NCI-H345 treated with DMSO at 0.1 percent for 48 hours (cell line): Measurements from ENCODE around the gene ZNF549.
"Not testable (repeated sequence)": the region's sequence is repeated elsewhere in the genome, so short reads cannot be mapped to it uniquely, and the experiment has no call there.

Source experiments
- DNase-seq: peaks from one replicate; lab custom pipeline; 2025; ENCODE audit not compliant: unreplicated experiment; lab: John Stamatoyannopoulos, UW

Gene ZNF549

DNA sequence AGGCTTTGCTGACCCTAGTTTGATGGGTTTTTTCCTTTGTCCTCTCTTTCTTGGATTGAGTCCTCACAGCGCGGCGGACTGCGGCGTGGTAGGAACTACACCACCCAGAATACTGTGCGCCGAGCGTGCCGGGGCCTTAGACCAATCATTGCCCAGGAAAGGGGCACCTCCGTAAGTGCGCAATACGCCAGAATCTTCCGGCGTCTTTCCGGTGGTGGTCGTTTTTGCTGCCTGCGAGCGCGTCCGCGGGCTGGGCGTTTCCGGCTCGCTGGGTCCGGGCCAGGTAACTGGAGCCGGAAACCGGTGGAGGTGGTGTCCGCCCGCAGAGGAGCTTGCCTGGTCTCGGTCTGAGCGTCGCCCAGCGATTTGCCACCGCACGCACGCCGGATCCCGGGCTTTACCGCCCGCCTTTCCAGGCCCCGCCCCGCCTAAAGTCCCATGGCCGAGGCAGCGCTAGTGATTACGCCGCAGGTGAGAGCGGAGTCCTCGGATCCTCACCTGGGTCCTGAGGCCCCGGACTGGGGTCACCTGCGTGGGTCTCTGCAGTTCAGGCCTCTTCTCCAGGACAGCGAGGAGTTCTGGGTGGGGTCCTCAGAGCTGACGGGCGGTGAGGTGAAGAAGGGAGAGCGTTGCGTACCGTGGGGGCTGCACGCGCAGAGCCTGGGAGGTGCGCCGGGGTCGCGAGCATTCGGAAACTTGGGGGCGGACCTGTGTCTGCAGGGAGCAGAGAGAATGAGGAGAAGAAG, at the start of gene ZNF549:
TSS of gene ZNF549 (plus strand) at position 221 of the 746 bp plus-strand sequence. CDS start at position 439, 218 bp downstream.
- peak; percentile 80 for DNase-seq

DNA sequence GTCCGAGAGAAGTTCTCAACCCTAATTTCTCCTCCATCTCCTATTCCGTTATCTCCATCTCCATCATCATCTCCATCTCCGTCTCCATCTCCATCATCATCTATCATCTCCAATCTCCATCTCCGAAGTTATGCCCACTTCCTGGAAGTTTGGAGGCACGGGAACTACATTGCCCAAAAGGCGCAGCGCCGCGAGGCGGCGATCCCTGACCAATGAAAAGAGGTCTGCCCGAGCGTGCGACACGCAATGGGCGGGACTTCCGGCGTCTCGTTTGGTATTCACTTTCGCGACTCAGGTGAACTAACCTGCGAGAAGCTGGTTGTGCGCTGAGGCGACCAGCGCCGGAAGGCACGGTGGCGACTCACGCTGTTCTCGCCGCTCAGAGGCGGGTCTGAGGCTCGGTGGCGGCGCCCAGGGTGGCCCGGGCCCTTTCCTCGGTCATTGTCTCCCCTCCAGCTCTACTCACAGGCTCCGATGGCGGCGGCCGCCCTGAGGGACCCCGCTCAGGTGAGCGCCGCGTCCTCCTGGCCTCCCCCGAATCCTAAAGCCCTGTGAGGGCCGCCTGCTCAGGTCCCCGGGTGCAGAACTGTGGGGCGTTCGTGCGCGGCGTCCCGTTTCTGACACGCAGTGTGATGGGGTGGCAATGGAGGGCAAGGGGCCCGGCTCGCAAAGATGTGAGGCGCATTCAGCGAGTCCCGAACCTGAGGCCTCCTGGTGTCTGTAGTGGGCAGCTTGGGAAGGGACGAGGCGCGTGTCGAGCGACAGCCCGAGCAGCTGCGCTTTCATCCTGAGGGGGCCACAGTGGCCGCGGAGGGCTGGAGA, 39.5 kb upstream of the ZNF549 start, which contains the start of gene ZNF419:
TSS of gene ZNF419 (plus strand) at position 274 of the 822 bp plus-strand sequence. CDS start at position 475, 201 bp downstream.
- DNase-seq = peak; percentile 68

- DNase-seq = not testable (repeated sequence)
Measured at GRCh38 chr19:57488299-57488644, 38.9 kb upstream of the ZNF549 start.

DNA sequence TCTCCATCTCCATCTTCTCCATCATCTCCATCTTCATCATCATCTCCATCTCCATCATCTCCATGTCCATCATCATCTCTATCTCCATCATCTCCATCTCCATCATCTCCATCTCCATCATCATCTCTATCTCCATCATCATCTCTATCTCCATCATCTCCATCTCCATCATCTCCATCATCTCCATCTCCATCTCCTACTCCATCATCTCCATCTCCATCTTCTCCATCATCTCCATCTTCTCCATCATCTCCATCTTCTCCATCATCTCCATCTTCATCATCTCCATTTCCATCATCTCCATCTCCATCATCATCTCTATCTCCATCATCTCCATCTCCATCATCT, 27.9 kb upstream of the ZNF549 start:
- DNase-seq = not testable (repeated sequence)

GRCh38 chr19:57499680-57500395, 27.3 kb upstream of the ZNF549 start, which contains the start of gene ZNF773:
Gene ZNF773 (plus strand): TSS chr19:57499938. CDS start chr19:57500081, 143 bp downstream.
- peak; percentile 71 for DNase-seq

DNA sequence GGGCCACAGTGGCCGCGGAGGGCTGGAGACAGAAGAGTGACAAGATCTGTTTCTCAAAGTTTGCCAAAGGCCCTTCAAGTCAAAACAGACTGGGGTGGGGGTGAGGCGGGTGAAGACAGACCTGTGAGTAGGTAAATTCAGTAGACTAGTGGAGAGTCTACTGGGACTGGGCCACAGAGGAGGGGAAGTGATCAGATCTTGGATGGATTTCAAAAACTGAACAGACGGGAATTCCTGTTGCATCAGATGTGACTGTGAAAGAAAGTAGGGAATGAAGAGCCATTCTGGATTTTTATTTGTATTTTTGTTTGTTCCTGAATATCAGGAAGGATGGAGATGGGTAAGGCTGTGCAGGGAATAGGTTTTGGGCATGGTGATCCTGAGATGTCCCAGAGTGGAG, 26.8 kb upstream of the ZNF549 start:
- DNase-seq = not testable (repeated sequence)

GRCh38 chr19:57506163-57506562, 21.0 kb upstream of the ZNF549 start:
- peak; percentile 3 for DNase-seq

DNA sequence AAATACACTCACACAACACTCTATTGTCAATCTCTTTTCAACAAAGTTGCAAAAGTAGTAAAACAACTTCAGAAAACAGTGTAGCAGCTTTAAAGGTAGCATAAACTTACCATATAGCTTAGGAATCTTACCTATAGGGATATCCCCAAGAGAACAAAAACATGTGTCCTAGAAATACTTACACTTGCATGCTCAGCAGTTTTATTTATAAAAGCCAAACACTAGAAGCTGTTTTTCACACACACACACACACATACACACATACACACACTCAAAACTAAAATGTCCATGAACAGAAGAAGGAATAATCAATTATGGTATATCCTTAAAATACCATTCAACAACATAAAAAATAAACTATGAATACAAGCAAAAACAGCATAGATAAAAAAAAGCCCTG, 15.7 kb upstream of the ZNF549 start:
- no peak for DNase-seq

DNA sequence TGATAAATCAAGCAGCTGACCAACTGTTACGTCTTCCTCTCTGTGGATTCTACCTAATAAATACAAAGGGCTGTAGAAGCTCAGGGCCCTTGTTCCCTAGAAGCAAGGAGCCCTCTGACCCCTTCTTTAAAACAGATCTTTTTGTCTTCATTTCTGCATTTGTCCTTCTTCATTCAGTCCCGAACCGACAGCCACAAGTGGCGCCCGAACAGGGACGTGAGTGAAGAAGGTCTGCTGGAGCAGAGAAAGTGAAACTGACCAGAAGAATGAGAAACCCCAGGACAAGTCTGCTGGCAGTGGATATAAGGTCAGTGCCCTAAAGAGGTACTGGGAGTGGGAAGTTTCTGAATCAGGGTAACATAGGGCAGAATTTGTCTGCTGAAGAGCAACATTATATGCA, 14.3 kb upstream of the ZNF549 start:
- DNase-seq = no peak

DNA sequence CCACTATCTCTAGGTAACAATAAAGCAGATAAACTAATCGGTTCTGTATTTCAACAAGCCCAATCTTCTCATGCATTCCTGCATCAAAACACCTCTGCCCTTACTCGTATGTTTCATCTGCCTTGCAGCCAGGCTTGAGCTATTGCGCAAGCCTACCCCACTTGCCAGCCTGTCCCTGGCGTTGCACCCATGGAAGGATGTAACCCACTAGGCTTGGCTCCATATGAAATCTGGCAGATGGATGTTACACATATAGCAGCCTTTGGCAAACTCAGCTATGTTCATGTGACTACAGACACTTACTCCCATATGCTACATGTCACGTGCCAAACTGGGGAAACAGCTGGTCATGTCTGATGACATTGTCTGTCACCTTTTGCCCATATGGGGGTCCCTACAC, 11.9 kb upstream of the ZNF549 start:
- no peak for DNase-seq

GRCh38 chr19:57518021-57518420, 9.1 kb upstream of the ZNF549 start:
- not testable (repeated sequence) for DNase-seq

GRCh38 chr19:57537953-57538547, 10.9 kb downstream of the ZNF549 start:
- no peak for DNase-seq

DNA sequence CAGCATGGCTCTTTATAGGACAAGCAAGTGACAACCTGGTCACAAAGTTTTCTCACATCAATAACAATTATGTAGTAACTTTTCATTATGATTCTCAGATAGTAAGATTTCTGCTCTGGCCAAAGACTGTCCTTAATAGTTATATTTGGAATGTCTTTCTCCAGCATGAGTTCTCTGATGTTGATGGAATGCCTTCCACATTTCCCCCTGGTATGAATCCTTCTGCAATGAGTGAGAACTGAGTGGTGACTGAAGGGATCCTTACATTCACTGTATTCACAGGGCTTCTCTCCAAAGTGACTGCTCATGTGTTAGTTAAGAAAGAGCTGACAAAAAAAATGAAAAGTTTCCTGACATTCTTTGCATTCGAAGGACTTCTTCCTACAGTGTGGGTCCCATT, 19.4 kb downstream of the ZNF549 start:
- DNase-seq = no peak

GRCh38 chr19:57552432-57552831, 25.3 kb downstream of the ZNF549 start:
- no peak for DNase-seq

DNA sequence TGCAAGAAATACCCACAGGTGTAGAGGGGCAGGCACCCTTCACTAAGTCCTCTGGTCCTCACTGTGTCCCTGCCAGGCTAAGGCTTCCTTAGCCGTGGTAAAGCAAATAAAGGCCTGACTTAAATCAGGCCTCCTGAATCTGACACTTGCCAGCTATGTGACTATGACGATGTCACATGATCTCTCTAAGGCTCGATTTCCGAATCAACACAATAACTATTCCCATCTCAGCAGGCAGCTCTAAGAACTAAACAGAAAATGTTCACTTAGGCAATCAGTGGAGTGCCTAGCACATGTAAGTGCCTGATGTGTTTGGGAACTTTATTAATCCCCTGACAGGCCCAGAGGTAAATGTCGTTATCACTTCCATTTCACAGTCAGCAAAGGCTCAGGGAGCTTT, 30.5 kb downstream of the ZNF549 start:
- DNase-seq = no peak

DNA sequence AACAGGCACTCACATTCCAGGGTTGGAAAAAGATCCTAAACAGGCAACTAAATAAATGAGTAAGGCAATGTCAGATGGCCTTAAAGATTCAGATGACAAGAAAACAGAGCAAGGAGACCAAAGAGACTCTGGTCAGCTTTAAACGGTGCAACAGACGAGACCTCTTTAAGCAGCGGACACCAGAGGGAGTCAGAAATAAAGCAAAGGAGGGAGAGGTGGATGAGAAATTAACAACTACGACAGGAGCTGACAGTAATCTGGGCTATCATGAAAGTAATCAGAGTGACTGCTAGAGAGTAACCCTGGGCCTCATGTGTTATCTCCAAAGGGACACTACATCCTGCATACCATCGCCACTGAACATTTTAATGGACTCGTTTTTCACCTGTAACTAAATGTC, 31.4 kb downstream of the ZNF549 start:
- no peak for DNase-seq

DNA sequence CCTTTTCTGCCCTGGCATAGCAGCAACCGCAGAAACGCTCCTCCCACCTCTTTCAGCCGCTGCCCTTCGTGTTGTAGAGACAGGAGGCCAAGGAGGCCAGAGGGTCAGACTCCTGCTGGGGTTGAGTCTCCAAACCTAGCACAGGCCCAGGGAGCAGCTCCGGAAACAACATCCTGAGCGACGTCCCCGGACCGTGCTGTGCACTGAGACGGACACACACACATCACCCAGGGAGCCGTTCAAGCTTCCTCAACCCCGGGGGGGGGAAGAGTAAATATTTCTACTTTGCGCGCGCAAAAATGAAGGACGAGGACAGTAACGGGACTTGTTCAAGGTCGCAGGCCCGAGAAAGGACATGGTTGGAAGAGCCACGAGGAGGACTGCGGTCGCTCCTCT, 31.9 kb downstream of the ZNF549 start:
- DNase-seq = no peak

- DNase-seq = peak; percentile 56
Measured at GRCh38 chr19:57559404-57560025, 32.4 kb downstream of the ZNF549 start, which contains the start of gene ZNF550. Gene ZNF550 (minus strand): TSS chr19:57559863. CDS start chr19:57559682, 181 bp downstream.

- no peak for DNase-seq
Measured at GRCh38 chr19:57560049-57560491, 32.9 kb downstream of the ZNF549 start.

DNA sequence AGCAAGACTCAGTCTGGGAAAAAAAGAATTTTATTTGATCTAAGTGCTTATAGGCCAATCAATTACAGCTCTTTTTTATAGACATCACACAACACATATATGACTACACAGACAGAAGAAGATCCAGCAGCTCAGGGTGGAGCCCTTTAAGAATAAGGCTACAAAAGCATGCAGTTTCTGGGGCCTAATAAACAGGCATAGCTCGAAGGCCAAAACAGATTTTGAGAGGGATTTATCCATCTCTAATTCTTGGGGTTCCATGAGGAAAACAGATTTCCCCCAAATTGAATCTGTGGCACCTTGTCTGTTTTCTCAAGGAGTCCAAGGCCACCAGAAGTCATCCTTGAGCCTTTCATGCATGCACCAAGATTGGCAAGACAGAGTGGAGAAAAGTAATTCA, 36.4 kb downstream of the ZNF549 start:
- no peak for DNase-seq
